ENCODE measurements around the gene ASS1.

DNA sequence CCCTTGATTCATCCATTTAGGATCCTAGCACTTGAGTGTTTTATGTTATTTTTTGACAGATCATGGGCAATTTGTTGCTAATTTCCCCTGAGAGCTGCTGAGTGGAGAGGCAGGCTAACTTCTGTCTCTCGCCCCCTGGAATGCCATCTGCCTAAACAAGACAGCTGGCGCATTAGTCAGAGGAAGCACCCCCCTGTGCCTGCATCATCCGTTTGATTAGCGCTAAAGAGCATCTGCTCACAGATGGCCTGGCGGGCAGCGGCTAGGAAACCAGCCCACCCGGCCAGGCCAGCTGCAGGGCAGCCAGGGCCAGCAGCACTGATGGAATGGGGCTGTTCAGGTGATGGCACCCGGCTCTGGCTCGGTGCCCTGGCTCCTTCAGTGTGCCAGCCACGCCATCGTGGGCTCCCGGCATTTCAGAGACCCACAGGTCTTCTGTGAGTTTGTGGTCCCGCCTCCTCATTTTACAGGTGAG is 22.9 kb upstream of the ASS1 start:
- TF ChIP-seq, protein P1, sequence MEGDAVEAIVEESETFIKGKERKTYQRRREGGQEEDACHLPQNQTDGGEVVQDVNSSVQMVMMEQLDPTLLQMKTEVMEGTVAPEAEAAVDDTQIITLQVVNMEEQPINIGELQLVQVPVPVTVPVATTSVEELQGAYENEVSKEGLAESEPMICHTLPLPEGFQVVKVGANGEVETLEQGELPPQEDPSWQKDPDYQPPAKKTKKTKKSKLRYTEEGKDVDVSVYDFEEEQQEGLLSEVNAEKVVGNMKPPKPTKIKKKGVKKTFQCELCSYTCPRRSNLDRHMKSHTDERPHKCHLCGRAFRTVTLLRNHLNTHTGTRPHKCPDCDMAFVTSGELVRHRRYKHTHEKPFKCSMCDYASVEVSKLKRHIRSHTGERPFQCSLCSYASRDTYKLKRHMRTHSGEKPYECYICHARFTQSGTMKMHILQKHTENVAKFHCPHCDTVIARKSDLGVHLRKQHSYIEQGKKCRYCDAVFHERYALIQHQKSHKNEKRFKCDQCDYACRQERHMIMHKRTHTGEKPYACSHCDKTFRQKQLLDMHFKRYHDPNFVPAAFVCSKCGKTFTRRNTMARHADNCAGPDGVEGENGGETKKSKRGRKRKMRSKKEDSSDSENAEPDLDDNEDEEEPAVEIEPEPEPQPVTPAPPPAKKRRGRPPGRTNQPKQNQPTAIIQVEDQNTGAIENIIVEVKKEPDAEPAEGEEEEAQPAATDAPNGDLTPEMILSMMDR (IDR thresholded peaks at IDR 0.05): no peak
- no peak for TF ChIP-seq POLR2A (IDR thresholded peaks at IDR 0.05)

Measured in Peyer's patch (tissue), 4 donors.